Measurements from ENCODE around the gene VSTM5.

Gene VSTM5

DNA sequence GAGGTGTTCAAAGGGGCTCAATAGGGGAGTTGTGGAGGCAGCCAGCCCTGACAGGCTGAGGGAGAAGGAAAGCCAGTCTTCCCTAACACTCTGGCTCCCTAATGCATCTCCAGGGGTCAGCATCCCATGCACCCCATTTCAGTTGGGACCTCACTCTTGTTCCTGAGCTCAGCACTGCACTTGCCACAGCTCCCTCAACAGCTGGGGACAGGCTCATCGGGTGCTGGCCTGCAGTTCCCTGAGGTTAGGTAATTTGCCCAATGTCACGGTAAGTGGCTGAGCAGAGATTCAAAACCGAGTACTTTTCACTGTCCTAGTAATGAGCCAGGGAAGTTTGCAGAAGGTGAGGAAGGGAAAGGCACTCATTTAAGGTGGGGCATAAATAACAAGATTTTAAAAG lies 20.8 kb downstream of the VSTM5 start:
- no peak for DNase-seq (ENCODE audit: extremely low read depth, low read depth)
- TF ChIP-seq, protein P1, sequence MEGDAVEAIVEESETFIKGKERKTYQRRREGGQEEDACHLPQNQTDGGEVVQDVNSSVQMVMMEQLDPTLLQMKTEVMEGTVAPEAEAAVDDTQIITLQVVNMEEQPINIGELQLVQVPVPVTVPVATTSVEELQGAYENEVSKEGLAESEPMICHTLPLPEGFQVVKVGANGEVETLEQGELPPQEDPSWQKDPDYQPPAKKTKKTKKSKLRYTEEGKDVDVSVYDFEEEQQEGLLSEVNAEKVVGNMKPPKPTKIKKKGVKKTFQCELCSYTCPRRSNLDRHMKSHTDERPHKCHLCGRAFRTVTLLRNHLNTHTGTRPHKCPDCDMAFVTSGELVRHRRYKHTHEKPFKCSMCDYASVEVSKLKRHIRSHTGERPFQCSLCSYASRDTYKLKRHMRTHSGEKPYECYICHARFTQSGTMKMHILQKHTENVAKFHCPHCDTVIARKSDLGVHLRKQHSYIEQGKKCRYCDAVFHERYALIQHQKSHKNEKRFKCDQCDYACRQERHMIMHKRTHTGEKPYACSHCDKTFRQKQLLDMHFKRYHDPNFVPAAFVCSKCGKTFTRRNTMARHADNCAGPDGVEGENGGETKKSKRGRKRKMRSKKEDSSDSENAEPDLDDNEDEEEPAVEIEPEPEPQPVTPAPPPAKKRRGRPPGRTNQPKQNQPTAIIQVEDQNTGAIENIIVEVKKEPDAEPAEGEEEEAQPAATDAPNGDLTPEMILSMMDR (IDR thresholded peaks at IDR 0.05; ENCODE audit: low read depth, low read length), result no peak

DNA sequence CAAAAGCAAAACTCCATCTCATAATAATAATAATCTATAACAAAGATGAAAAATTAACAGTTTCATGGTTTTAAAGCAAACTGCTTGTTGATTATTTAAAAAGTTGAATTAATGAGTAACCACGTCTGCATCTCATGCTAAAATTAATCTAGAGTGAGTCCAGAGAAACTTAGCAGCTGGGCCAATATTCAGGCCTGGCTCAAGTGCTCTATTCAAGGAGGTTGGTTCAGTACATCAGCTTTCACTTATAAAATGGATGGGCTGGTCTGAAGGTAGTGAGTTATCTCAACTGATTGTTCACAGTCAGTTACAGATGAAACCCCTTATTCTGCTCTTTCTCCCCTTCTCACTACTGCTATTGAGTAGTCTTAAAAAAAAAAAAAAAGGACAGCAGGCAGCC lies 23.1 kb downstream of the VSTM5 start:
- no peak for DNase-seq (ENCODE audit: extremely low read depth, low read depth)
- TF ChIP-seq, protein P1 (IDR thresholded peaks at IDR 0.05; ENCODE audit: low read depth, low read length), result no peak

DNA sequence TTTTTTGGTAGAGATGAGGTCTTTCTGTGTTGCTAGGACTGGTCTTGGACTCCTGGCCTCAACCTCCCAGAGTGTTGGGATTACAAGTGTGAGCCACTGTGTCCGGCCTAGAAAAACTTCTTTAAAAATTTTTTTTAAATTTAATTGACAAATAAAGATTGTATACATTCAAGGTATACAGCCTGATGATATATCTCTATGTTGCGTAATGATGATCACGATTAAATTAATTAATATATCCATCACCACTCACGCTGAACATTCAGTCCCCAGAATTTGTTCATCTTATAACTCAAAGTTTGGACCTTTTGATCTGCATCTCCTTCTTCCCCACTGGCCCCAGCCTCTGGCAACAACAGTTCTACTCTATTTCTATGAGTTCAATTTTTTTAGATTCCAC lies 27.2 kb downstream of the VSTM5 start:
- TF ChIP-seq, protein P1 (IDR thresholded peaks at IDR 0.05; ENCODE audit: low read depth, low read length), result no peak
- DNase-seq (ENCODE audit: extremely low read depth, low read depth), result no peak

DNA sequence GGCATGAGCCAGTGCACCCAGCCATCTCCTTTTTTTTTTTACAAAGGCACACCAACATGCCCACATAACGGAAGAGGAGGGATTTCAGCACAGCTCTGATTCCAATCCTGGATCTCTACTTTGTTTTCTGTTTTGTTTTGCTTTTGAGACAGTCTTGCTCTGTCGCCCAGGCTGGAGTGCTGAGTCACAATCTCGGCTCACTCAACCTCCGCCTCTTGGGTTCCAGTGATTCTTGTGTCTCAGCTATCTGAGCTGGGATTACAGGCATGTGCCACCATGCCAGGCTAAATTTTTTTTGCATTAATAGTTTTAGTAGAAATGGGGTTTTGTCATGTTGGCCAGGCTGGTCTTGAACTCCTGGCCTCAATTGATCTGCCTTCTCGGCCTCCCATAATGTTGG lies 28.1 kb downstream of the VSTM5 start:
- no peak for DNase-seq (ENCODE audit: extremely low read depth, low read depth)
- TF ChIP-seq, protein P1 (IDR thresholded peaks at IDR 0.05; ENCODE audit: low read depth, low read length), result no peak

DNA sequence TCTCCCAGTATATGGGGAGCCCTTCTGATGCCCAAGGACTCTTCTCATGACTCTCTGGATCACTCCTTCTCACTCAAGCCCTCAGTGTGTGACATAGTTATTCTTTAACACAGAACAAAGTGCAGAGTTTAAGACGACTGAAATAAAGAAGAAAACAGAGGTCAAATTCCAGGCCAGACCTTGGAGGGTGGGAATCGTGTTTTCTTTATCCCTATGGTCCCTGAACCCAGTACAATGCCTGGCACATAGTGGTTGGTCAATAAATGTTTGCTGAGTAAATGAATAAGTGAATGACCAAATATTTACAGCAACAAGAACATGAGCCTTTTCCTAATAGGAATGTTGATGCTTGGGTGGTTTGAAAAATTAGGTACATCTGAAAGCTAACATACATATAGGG lies 28.8 kb downstream of the VSTM5 start:
- TF ChIP-seq, protein P1 (IDR thresholded peaks at IDR 0.05; ENCODE audit: low read depth, low read length), result no peak
- no peak for DNase-seq (ENCODE audit: extremely low read depth, low read depth)

DNA sequence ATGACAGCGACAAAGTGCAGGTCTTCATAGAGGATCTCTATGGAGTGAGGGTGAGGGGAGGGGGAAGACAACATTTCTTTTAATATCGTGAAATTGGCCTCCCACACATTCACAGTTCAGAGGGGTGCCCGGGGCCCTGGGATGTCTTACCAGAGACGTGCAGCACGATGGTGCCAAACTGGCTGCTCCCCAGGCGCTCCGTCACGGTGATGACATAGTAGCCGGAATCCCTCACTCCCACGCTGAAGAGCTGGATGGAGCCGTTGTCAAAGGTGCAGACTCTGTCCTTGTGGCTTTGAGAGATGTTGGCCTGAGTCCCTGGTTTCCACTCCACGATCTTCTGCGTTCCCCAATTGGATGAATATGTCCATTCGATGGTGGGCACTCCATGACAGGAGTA lies 29.6 kb downstream of the VSTM5 start:
- DNase-seq (ENCODE audit: extremely low read depth, low read depth), result no peak
- TF ChIP-seq, protein P1 (IDR thresholded peaks at IDR 0.05; ENCODE audit: low read depth, low read length), result no peak

DNA sequence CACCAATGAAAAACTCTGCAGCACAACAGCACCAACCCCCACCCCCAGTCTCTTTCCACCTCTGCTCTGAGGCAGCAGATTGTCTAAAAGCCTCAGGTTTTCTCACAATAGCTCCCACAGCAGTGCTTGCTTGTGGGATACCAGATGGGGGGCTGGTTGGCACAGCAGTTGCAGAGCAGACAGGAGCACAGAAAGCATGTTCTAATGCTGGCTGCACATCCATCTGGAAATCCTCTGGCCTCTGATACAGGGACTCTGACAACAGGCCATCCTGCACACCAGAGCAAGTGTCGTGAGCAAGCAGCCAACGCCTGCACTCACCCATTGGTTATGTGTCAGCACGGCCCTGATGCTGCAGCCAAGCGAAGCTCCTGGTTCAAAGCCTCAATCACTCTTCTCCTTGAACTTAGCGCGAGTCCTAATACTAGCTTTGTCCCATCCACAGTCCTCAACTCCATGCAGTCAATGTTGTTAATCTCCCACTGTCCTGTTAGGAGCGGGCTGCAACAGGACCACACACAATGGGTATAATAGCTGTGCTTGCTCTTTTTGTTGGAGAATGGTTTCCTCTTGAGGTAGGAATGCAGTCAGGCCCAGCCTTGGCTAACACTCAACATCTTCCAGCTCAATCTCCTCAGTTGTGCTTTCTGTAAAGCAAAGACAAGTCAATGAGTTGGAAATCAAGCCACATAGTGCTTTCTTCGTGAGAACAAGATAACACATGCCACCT lies 30.3 kb downstream of the VSTM5 start:
- no peak for DNase-seq (ENCODE audit: extremely low read depth, low read depth)
- TF ChIP-seq, protein P1 (IDR thresholded peaks at IDR 0.05; ENCODE audit: low read depth, low read length), result no peak
